Ectodermal cell (in vitro differentiated cells): ENCODE measurements around the gene SCNN1B.

Experiments used
- H3K27ac ChIP-seq: 2 replicates; pipeline ENCODE4 v1.7.0; 2013; ENCODE audit warnings: mild to moderate bottlenecking, low read depth, low read length; ENCODE audit not compliant: insufficient read depth, poor library complexity, severe bottlenecking
- H3K27me3 ChIP-seq: 2 replicates; pipeline ENCODE4 v1.7.0; 2013; ENCODE audit warnings: mild to moderate bottlenecking, low read length; ENCODE audit not compliant: insufficient read depth, control insufficient read depth, poor library complexity, severe bottlenecking
- H3K36me3 ChIP-seq: one replicate; pipeline ENCODE4 v1.7.0; 2013; ENCODE audit warnings: low read length; ENCODE audit not compliant: control insufficient read depth, insufficient read depth
- H3K4me1 ChIP-seq: one replicate; pipeline ENCODE4 v1.7.0; 2013; ENCODE audit warnings: low read length; ENCODE audit not compliant: control insufficient read depth, insufficient read depth
- H3K4me3 ChIP-seq: 2 replicates; pipeline ENCODE4 v1.7.0; 2013; ENCODE audit warnings: low read depth, low read length, control low read depth; ENCODE audit not compliant: insufficient read depth
- H3K9me3 ChIP-seq: 2 replicates; pipeline ENCODE4 v1.7.0; 2013; ENCODE audit warnings: mild to moderate bottlenecking, low read length, moderate library complexity; ENCODE audit not compliant: control insufficient read depth
- WGBS, 2 experiments: methylation state at CpG; one replicate each; pipeline ENCODE4 v1.1.7; 2013; ENCODE audit warnings: missing lambda C conversion rate in 2 of 2; 5-methylcytosine and 5-hydroxymethylcytosine counted together

Gene SCNN1B

DNA sequence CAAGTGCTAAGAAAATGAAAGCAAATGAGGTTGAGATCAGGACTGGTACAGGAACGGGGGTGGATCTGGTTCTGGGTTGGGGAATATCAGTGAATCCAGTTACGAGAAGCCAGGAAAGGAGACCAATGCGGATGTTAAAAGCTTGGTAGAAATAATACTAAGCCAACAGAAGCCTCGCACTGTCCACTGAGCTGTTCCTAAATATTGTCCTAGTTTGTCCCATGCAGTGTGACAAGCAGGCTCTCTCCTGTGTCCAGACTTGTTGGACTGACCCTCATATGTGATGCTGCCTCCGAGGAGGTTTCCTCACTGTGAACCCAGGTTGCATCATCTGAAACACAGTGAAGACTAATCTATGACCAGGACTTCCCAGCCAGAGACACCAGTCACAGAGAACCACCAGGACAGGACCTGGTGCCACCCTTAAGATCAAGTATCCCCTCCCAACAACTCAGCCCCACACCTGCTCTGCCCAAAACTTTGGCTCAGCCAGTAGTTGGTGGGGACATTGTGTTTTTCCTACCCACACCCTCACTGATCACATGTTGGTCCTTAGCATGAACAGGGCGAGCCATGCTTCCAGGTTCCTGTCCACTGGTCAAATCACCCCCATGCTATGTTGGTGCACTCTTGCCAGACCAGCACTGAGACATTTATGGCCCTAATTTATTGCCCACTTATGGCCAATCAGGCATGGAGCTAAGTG, 32.7 kb upstream of the SCNN1B start:
- no peaks in the 10 kb centered on the region for H3K27me3 ChIP-seq
- 94% methylated on average over 6 of the region's 6 CpGs for WGBS, 2 experiments
- no peak overlapping the region for H3K27ac ChIP-seq
- H3K36me3 ChIP-seq: no peaks in the 10 kb centered on the region
- H3K4me1 ChIP-seq: no peaks in the 10 kb centered on the region
- H3K4me3 ChIP-seq: no peak overlapping the region
- H3K9me3 ChIP-seq: no peaks in the 10 kb centered on the region

DNA sequence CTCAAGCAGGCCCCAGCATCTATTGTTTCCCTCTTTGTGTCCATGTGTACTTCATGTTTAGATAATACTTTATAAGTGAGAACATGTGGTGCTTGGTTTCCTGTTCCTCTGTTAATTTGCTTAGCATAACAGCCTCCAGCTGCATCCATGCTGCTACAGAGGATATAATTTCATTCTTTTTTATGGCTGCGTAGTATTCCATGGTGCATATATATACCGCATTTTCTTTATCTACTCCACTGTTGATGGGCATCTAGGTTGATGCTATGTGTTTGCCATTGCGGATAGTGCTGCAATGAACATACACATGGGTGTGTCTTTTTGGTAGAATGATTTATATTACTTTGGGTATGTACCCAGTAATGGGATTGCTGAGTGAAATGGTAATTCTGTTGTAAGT, 31.4 kb upstream of the SCNN1B start:
- Histone ChIP-seq H3K4me3 (no peak overlapping the region), H3K27me3 (no peaks in the 10 kb centered on the region), H3K36me3 (no peaks in the 10 kb centered on the region), H3K27ac (no peak overlapping the region), H3K4me1 (no peaks in the 10 kb centered on the region), H3K9me3 (no peaks in the 10 kb centered on the region)
- 95 to 98% methylated on average over 3 of the region's 3 CpGs for WGBS, 2 experiments

DNA sequence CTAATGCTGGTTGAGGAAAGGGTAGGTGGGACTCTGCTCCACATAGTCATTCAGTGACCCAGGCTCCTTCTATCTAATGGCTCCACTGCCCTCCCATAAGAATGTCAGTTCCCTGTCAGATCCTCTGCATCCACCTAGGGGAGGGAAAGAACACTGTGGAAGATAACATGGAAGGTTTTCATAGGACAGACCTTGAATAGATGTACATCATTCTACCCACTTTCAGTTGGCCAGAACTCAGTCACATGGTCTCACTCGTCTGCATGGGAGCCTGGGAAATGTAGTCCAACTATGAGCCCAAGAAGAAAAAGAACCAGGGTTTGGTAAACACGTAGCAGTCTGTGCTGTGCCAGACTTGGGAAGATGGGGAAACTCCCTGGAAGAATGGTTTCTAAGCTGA, 27.1 kb upstream of the SCNN1B start:
- Histone ChIP-seq H3K9me3 (no peaks in the 10 kb centered on the region), H3K27ac (no peak overlapping the region), H3K27me3 (no peaks in the 10 kb centered on the region), H3K4me3 (no peak overlapping the region), H3K4me1 (peaks cover 7% of the 10 kb centered on the region), H3K36me3 (no peaks in the 10 kb centered on the region)
- 76 to 77% methylated on average over 2 of the region's 2 CpGs for WGBS, 2 experiments

DNA sequence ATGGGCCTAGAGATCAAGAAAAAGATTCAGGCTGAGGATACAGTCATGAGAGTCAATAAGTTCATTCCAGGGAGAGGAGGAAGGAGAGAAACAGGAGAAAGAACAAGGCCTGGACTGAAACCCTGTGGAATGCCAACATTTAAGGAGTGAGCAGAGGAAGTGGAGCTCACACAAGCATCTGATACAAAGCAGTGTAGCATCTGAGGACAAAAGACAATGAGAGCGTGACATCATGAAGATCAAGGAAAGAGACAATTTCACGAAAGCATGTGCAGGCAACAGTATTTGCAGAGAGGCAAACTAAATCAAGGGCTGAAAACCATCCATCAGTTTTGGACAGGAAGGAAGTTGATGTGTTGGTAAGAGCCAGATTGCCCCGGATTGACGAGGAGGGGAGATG, 25.3 kb upstream of the SCNN1B start:
- Histone ChIP-seq H3K27me3 (no peaks in the 10 kb centered on the region), H3K36me3 (no peaks in the 10 kb centered on the region), H3K4me3 (no peak overlapping the region), H3K9me3 (no peaks in the 10 kb centered on the region), H3K4me1 (peaks cover 7% of the 10 kb centered on the region), H3K27ac (no peak overlapping the region)
- 92% methylated on average over 4 of the region's 4 CpGs for WGBS, 2 experiments

DNA sequence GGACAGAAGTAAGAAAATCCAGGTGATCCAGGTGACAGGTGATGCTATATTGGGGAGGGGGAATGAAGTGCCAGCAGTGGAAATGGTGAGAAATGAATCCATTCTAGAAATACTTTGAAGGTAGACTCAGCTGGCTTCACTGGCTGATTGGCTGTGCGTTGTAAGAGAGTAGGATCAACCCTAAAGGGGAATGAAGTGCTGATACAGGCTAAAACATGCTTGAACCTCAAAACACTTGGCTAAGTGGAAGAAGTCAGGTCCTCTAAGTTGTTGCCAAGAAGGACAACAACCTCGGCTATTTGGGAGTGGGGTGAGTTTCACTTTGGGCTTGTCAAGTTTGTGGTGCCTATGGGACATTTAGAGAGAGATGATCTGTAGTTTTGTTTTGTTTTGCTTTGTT, 24.1 kb upstream of the SCNN1B start:
- Histone ChIP-seq H3K4me3 (no peak overlapping the region), H3K4me1 (peaks cover 7% of the 10 kb centered on the region), H3K27ac (no peak overlapping the region), H3K36me3 (no peaks in the 10 kb centered on the region), H3K9me3 (no peaks in the 10 kb centered on the region), H3K27me3 (no peaks in the 10 kb centered on the region)
- 88 to 93% methylated on average over 2 of the region's 2 CpGs for WGBS, 2 experiments

DNA sequence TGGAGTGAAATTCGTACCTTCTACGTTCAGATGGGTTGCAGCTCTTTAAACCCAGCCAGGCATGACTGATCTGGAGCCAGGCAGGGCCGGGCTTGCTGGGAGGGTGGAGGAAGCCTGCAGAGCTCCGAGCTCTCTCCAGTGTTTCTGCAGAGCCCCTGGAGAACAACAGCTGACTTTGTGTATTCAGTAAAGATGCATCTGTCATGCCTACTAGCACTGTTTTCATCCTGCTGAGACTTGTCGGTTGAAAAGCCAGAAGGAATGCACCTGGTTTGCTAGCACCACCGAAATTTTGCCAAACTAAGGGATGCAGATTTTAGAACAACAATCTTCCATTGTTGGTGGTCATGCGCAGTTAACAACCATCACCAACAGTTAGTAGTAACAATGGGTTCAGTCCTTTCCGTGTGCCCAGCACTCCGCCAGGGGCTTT, 22.4 kb upstream of the SCNN1B start:
- no peak overlapping the region for H3K4me3 ChIP-seq

DNA sequence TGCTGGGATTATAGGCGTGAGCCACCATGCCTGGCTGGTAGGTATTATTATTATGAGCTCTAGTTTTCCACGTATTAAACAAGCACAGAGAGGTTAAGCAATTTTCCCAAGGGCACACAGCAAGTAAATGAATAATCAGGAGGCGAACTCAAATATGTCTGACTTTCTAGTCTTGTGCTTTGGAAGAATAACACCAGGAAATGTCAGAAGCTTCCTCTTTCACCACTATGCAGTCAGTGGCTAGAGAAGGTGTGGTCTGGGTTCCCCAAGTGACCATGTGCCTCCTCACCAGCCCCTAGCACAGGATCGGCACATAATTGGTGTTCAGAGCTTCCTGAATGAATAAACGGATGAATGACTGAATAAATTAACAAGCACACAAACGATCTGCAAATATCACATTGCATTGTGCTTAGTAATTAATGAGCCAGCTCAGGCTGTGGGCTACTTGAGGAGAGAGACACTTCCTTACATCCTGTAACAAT, 21.6 kb upstream of the SCNN1B start:
- H3K27me3 ChIP-seq: no peaks in the 10 kb centered on the region
- H3K36me3 ChIP-seq: no peaks in the 10 kb centered on the region
- no peaks in the 10 kb centered on the region for H3K9me3 ChIP-seq
- H3K27ac ChIP-seq: no peak overlapping the region
- 92 to 96% methylated on average over 5 to 6 of the region's 6 CpGs for WGBS, 2 experiments
- H3K4me3 ChIP-seq: no peak overlapping the region
- H3K4me1 ChIP-seq: peaks cover 7% of the 10 kb centered on the region

More for the DNA sequence above, 22.4 kb upstream of the SCNN1B start:
- Histone ChIP-seq H3K36me3 (no peaks in the 10 kb centered on the region), H3K27ac (peak overlapping the region; percentile 30), H3K9me3 (no peaks in the 10 kb centered on the region), H3K4me1 (peaks cover 7% of the 10 kb centered on the region), H3K27me3 (no peaks in the 10 kb centered on the region)
- 11 to 12% methylated on average over 8 to 9 of the region's 9 CpGs for WGBS, 2 experiments

DNA sequence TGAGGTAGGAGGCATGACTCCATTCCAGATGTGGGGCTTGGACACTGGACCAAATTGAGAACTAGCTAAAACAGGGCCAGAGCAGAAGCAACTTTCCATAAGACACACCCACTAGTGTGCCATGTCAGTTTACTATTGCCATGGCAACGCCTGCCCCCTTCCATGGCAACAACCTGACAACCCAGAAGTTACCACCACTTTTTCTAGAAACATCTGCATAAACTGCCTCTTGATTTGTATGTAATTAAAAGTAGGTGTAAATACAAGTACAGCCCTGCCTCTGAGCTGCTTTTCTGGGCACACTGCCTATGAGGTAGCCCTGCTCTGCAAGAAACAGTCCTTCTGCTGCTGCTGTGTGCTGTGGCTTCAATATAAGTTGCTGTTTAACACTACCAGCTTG, 19.5 kb upstream of the SCNN1B start:
- no peak overlapping the region for H3K4me3 ChIP-seq
- peaks cover 7% of the 10 kb centered on the region for H3K4me1 ChIP-seq
- 100% methylated on average over 1 of the region's 1 CpG for WGBS, 2 experiments
- H3K36me3 ChIP-seq: no peaks in the 10 kb centered on the region
- H3K27ac ChIP-seq: no peak overlapping the region
- H3K9me3 ChIP-seq: no peaks in the 10 kb centered on the region
- H3K27me3 ChIP-seq: no peaks in the 10 kb centered on the region

DNA sequence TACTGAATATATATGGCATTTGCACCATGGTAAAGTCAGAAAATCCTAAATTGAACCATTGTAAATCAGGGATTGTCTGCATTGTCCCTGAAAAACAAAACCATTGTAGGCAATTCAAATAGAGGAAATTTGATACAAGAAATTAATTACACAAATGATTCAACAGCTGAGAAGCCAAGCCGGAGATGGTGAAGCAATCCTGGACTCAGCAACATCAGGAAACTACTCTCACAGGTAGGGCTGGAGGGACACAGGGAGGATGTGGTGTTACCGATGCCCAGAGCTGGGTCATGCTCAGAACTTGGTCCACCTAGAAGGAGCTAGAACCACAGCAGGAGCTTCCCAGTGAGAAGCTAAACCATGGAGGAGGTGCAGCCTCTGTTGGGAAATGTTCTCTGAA, 18.5 kb upstream of the SCNN1B start:
- Histone ChIP-seq H3K36me3 (no peaks in the 10 kb centered on the region), H3K9me3 (no peaks in the 10 kb centered on the region), H3K4me3 (no peak overlapping the region), H3K27me3 (no peaks in the 10 kb centered on the region), H3K4me1 (peaks cover 7% of the 10 kb centered on the region), H3K27ac (no peak overlapping the region)
- WGBS, 2 experiments: 98% methylated on average over 2 of the region's 2 CpGs

DNA sequence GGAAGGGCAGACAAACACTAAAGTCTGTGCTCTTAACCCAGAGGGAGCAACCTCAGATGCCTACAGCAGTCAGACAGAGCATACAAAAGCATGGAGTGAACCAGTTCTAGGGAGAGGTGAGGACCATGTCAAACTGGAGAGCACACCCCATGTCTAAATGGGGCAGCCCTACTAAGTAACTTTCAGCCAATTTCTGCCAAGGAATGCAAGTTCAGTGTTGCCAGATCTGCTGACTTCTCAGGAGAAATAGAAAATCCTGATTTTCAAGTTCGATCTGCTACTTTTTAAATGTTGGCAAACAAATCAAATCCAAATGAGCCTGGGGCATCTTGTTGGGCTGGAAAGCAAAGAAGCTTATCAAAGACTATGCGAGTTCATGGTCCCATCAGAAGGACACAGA, 17.5 kb upstream of the SCNN1B start:
- 94% methylated on average over 2 of the region's 2 CpGs for WGBS, 2 experiments
- Histone ChIP-seq H3K27ac (no peak overlapping the region), H3K36me3 (no peaks in the 10 kb centered on the region), H3K4me1 (peaks cover 2% of the 10 kb centered on the region), H3K27me3 (no peaks in the 10 kb centered on the region), H3K9me3 (no peaks in the 10 kb centered on the region), H3K4me3 (no peak overlapping the region)
